ENCODE results near the gene BICC1. TPM values are rescaled to one million over a fixed set of nuclear protein-coding genes. Genes with fewer than 3 reads are reported as not detected.

The BICC1 gene
- total and polyA plus RNA-seq, 8 donors = 19.0 to 37.4 (median 23.0) TPM

DNA sequence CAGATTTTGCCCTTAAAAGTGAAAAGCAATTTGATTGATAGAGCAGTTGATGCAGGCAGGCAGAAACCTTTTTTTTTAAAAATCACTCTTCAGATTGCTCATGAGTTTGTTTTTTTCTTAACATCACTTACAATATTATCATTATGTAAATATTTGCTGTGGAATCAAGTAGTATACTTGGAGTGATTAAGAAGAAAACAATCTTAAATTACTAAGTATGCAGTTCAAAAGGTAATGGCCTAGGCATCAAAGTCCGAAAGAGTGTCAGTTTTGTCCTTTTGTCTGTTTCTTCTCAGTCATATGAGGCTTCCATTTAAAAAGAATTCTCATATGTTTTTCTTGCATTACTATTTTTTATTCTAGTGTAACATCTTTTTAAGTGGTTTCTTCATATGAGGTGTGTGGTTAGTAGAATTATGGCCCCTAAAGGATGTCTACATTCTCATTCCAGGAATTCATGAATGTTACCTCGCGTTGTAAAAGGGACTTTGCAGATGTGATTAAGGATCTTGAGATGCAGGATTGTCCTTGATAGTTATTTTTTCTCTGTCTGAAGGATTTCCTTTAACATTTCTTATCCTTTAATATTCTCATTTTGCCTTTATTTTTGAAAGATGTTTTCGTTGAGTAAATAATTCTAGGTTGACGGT is 44.0 kb downstream of the BICC1 start:
- ATAC-seq = no peak
- FAIRE-seq = no peak
- Histone ChIP-seq H3K36me3 (no peaks in the 10 kb centered on the region), H3K4me1 (peaks cover 0 to 5% (median 0%) of the 10 kb centered on the region in 3 donors), H3K9me3 (peaks cover 0 to 2% (median 0%) of the 10 kb centered on the region in 4 donors), H3K27me3 (no peaks in the 10 kb centered on the region), H3K27ac (peak overlapping the region in 1 of 4 donors; percentile 17), H3K4me3 (no peak overlapping the region)
- intact Hi-C loops (cut with DNase I) = no loop called here
- 62 to 79% methylated on average over 5 of the region's 5 CpGs for WGBS, 2 donors
- TF ChIP-seq, protein P1, sequence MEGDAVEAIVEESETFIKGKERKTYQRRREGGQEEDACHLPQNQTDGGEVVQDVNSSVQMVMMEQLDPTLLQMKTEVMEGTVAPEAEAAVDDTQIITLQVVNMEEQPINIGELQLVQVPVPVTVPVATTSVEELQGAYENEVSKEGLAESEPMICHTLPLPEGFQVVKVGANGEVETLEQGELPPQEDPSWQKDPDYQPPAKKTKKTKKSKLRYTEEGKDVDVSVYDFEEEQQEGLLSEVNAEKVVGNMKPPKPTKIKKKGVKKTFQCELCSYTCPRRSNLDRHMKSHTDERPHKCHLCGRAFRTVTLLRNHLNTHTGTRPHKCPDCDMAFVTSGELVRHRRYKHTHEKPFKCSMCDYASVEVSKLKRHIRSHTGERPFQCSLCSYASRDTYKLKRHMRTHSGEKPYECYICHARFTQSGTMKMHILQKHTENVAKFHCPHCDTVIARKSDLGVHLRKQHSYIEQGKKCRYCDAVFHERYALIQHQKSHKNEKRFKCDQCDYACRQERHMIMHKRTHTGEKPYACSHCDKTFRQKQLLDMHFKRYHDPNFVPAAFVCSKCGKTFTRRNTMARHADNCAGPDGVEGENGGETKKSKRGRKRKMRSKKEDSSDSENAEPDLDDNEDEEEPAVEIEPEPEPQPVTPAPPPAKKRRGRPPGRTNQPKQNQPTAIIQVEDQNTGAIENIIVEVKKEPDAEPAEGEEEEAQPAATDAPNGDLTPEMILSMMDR (IDR thresholded peaks at IDR 0.05) = no peak
- no peak for DNase-seq

DNA sequence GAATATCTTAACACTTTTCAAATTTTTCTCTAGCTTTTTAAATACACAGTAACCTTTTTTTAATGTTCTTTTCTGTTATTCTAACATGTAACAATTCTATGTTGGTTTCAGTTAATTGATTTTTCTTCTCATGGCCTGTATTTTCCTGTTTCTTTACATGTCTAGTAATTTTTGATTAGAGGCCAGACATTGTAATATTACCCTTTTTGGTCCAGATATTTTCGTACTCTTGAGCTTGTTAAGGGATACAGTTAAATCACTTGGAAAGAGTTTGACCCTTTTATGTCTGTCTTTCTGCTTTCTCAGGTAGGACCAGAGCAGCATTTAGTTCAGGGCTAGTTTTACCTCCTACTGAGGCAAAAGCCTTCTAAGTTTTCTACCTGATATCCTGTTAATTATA is 45.0 kb downstream of the BICC1 start:
- no peak for FAIRE-seq
- Histone ChIP-seq H3K27me3 (no peaks in the 10 kb centered on the region), H3K36me3 (no peaks in the 10 kb centered on the region), H3K27ac (no peak overlapping the region), H3K9me3 (peaks cover 0 to 2% (median 0%) of the 10 kb centered on the region in 4 donors), H3K4me3 (no peak overlapping the region), H3K4me1 (peaks cover 0 to 5% (median 0%) of the 10 kb centered on the region in 3 donors)
- ATAC-seq = no peak
- no peak for DNase-seq
- TF ChIP-seq, protein P1 (IDR thresholded peaks at IDR 0.05) = no peak
- WGBS, 2 donors = 51 to 54% methylated on average over 1 of the region's 1 CpG
- intact Hi-C loops (cut with DNase I) = no loop called here

DNA sequence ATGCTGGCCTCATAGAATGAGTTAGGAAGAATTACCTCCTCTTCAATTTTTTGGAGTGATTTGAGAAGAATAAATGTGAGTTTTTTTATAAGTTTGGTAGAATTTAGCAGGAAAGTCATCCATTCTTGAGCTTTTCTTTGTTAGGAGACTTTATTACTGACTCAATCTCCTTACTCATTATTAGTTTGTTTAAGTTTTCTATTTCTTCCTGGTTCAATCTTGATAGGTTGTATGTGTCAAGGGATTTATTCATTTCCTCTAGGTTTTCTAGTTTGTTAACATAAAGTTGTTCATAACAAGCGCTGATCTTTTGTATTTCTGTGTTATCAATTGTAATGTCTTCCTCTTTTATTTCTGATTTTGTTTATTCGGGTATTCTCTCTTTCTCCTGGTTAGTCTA is 47.4 kb downstream of the BICC1 start:
- 70 to 72% methylated on average over 2 of the region's 2 CpGs for WGBS, 2 donors
- no peak for FAIRE-seq
- no peak for ATAC-seq
- Histone ChIP-seq H3K4me3 (no peak overlapping the region), H3K27ac (no peak overlapping the region), H3K9me3 (peaks cover 0 to 2% (median 0%) of the 10 kb centered on the region in 4 donors), H3K36me3 (no peaks in the 10 kb centered on the region), H3K27me3 (no peaks in the 10 kb centered on the region), H3K4me1 (no peaks in the 10 kb centered on the region)
- no peak for DNase-seq
- intact Hi-C loops (cut with DNase I) = no loop called here
- TF ChIP-seq, protein P1 (IDR thresholded peaks at IDR 0.05) = no peak

DNA sequence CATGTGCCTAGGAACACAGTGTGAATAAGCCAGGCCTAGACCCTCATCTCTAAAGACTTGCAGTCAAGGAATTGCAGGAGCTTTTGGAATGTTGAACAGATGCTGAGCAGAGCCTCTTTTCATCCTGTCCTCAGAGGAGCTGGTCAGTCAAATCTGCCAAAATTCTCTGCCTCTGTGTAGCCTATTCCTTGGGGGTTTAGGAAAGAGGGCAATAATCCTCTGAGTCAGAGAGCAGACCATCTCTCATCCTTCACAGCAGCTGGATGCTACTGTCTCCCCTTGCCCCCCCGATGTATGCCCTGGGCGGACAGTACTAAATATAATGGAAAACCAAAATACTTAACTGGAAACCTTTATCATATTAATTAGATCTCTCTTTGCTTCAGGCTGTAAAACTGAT is 52.6 kb downstream of the BICC1 start:
- ATAC-seq = no peak
- WGBS, 2 donors = 81% methylated on average over 2 of the region's 2 CpGs

DNA sequence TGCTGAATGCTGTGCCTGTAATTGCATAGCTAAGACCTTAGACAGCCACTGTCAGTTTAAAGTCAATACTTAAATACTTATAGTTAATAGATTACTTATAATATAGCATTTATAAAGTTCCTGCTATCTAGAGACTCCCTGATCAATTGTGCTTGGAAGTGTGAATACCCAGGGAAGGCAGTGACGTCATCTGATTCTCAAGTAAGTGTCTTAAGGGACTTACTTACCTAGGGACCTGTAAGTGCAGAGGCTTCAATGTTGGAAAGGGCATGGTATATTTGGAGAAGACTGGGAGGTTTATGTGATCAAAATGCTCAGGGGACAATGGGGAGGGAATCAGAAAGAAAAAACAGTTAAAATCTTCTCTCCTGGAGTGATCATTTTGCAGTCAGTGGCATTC is 55.0 kb downstream of the BICC1 start:
- 39 to 41% methylated on average over 1 of the region's 1 CpG for whole genome bisulfite sequencing, 2 donors
- FAIRE-seq = no peak

More for the DNA sequence above, 52.6 kb downstream of the BICC1 start:
- Histone ChIP-seq H3K27ac (no peak overlapping the region), H3K36me3 (no peaks in the 10 kb centered on the region), H3K4me3 (no peak overlapping the region), H3K27me3 (no peaks in the 10 kb centered on the region), H3K4me1 (peaks cover 0 to 3% (median 0%) of the 10 kb centered on the region in 3 donors), H3K9me3 (peaks cover 0 to 2% (median 0%) of the 10 kb centered on the region in 4 donors)
- intact Hi-C loops (cut with DNase I) = no loop called here
- DNase-seq = no peak
- TF ChIP-seq, protein P1 (IDR thresholded peaks at IDR 0.05) = no peak
- FAIRE-seq = no peak

More for the DNA sequence above, 55.0 kb downstream of the BICC1 start:
- Histone ChIP-seq H3K36me3 (no peaks in the 10 kb centered on the region), H3K4me1 (peaks cover 0 to 3% (median 0%) of the 10 kb centered on the region in 3 donors), H3K27me3 (no peaks in the 10 kb centered on the region), H3K9me3 (no peaks in the 10 kb centered on the region), H3K27ac (no peak overlapping the region), H3K4me3 (no peak overlapping the region)
- intact Hi-C loops (cut with DNase I) = no loop called here
- ATAC-seq (no peak), DNase-seq (no peak)
- TF ChIP-seq, protein P1 (IDR thresholded peaks at IDR 0.05) = no peak
